ENCODE results near the gene EIF3F. TPM values are rescaled to one million over a fixed set of nuclear protein-coding genes. Genes with fewer than 3 reads are reported as not detected.

The EIF3F gene
- total RNA-seq, 2 experiments from 2014 or later = 303 to 309 TPM

DNA sequence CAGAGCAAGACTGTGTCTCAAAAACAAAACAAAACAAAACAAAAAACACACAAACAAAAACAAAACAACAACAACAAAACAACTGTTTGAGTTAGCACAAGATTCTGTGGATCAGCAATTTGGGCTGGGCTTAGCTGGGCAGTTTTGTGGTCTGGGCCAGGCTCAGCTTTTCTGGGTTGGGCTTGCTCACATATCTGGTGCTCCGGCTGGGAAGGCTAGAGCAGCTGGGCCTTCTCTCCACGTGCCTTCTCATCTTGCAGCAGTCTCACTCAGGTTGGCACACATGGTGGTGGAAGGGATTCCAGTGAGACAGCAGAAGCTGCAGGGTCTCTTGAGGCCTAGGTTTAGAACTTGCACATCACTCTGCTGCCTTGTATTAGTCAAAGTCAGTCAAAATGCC, 35.7 kb downstream of the EIF3F start:
- H3K27me3 Mint-ChIP-seq = peaks cover 17% of the 10 kb centered on the region
- TF ChIP-seq, protein P1, sequence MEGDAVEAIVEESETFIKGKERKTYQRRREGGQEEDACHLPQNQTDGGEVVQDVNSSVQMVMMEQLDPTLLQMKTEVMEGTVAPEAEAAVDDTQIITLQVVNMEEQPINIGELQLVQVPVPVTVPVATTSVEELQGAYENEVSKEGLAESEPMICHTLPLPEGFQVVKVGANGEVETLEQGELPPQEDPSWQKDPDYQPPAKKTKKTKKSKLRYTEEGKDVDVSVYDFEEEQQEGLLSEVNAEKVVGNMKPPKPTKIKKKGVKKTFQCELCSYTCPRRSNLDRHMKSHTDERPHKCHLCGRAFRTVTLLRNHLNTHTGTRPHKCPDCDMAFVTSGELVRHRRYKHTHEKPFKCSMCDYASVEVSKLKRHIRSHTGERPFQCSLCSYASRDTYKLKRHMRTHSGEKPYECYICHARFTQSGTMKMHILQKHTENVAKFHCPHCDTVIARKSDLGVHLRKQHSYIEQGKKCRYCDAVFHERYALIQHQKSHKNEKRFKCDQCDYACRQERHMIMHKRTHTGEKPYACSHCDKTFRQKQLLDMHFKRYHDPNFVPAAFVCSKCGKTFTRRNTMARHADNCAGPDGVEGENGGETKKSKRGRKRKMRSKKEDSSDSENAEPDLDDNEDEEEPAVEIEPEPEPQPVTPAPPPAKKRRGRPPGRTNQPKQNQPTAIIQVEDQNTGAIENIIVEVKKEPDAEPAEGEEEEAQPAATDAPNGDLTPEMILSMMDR (IDR thresholded peaks at IDR 0.05) = no peak
- DNase-seq (no peak), ATAC-seq (no peak)
- H3K4me1 Mint-ChIP-seq (ENCODE audit: low read depth) = peaks cover 11% of the 10 kb centered on the region
- no peaks in the 10 kb centered on the region for H3K9me3 Mint-ChIP-seq
- H3K36me3 Mint-ChIP-seq (ENCODE audit: low read depth) = no peaks in the 10 kb centered on the region
- no peak overlapping the region for H3K4me3 Mint-ChIP-seq
- no peak overlapping the region for H3K27ac Mint-ChIP-seq
- ChIA-PET POLR2A (no interaction called here), CTCF (interaction anchor here (2.4 to 4.2 kb wide), 4 partner anchors 11 to 76 kb away, joined by 5 to 28 read pairs (median 20); partner anchors contain the start of gene EIF3F)
- intact Hi-C loops (cut with micrococcal nuclease) = no loop called here

DNA sequence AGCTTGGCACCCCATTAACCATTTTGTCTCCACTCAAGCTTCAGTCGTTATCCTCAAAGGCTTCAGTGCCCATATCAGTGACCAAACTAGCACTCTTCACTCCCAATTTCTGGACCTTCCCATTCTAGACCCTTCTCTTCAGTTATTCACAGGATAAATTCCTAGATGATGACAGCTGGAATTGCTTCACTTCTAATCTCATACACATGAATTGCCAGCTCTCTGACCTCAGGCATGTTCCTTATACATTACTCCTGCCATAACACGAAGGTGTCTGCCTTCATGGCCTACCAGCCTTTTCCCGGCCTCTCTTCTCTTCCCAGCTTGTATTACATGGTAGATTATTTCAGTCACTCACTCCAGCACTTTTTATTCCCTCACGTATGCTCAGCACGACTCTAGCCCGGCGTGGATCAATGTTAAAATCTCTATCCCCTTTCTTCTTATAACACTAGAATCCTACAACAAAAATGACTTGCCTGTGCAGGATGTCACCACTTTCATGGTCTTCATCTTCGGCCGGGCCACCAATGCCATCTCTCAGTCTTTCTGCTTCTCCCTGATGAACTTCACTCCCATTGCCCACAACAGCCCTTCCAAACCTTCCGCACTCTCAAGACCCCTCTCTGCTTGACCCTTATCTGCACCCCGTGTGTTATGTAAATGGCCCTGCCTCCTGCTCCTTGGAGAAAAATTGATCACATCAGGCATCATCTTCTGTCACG, 36.9 kb downstream of the EIF3F start:
- ChIA-PET POLR2A (no interaction called here), CTCF (interaction anchor here (2.4 to 4.2 kb wide), 4 partner anchors 10 to 75 kb away, joined by 5 to 28 read pairs (median 20); partner anchors contain the start of gene EIF3F)
- Mint-ChIP-seq H3K27ac (no peak overlapping the region), H3K4me3 (no peak overlapping the region), H3K9me3 (no peaks in the 10 kb centered on the region), H3K27me3 (peaks cover 15% of the 10 kb centered on the region), H3K36me3 (ENCODE audit: low read depth) (no peaks in the 10 kb centered on the region), H3K4me1 (ENCODE audit: low read depth) (peaks cover 7% of the 10 kb centered on the region)
- ATAC-seq (no peak), DNase-seq (no peak)
- intact Hi-C loops (cut with micrococcal nuclease) = no loop called here
- TF ChIP-seq, protein P1 (IDR thresholded peaks at IDR 0.05) = no peak

DNA sequence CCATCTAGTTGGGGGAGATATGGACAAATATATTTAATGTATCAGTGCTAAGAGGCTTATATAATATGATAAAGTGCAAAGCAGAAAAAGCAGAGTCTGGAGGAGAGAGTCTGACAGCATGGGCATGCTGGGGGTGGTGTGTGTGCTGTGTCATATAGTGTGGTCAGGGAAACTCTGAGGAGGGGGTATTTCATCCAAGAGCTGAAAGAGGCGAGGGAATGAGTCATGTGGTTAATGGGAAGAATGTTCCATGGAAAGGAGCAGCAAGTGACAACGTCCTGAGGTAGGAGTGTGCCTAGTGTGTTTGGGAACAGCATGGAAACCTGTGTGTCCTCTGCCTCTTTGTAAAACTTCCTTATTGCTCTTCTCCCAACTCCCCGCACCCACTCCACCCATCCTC, 38.0 kb downstream of the EIF3F start:
- intact Hi-C loops (cut with micrococcal nuclease) = no loop called here
- Mint-ChIP-seq H3K27ac (no peak overlapping the region), H3K36me3 (ENCODE audit: low read depth) (no peaks in the 10 kb centered on the region), H3K9me3 (no peaks in the 10 kb centered on the region), H3K27me3 (peaks cover 12% of the 10 kb centered on the region), H3K4me3 (no peak overlapping the region), H3K4me1 (ENCODE audit: low read depth) (peaks cover 4% of the 10 kb centered on the region)
- DNase-seq (no peak), ATAC-seq (no peak)
- ChIA-PET POLR2A (no interaction called here), CTCF (interaction anchor here (0.6 to 1.2 kb wide), 2 partner anchors 8 to 75 kb away, joined by 3 to 6 read pairs; no protein-coding TSS in a partner anchor)
- TF ChIP-seq, protein P1 (IDR thresholded peaks at IDR 0.05) = no peak

DNA sequence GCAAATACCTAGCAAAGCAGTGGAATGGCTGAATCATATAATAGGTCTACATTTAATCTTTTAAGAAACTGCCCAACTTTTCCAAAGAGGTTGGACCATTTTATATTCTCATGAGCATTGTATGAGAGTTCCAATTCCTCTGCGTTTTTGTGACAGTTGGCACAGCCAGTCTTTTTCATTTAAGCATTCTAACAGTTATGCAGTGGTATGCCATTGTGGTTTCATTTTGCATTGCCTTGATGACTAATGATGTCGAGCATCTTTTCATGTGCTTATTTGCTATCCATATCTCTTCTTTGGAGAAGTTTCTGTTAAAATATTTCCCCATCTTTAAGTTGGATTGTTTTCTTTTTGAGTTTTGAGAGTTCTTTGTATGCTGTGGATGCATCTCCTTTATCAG, 38.7 kb downstream of the EIF3F start:
- CTCF ChIA-PET = interaction anchor here (0.6 to 1.2 kb wide), 2 partner anchors 8 to 74 kb away, joined by 3 to 6 read pairs; no protein-coding TSS in a partner anchor
- POLR2A ChIA-PET = no interaction called here
- TF ChIP-seq, protein P1 (IDR thresholded peaks at IDR 0.05) = no peak
- Mint-ChIP-seq H3K36me3 (ENCODE audit: low read depth) (no peaks in the 10 kb centered on the region), H3K9me3 (no peaks in the 10 kb centered on the region), H3K4me1 (ENCODE audit: low read depth) (no peaks in the 10 kb centered on the region), H3K4me3 (no peak overlapping the region), H3K27me3 (peaks cover 8% of the 10 kb centered on the region), H3K27ac (no peak overlapping the region)
- no peak for DNase-seq
- ATAC-seq = no peak
- intact Hi-C loops (cut with micrococcal nuclease) = no loop called here

DNA sequence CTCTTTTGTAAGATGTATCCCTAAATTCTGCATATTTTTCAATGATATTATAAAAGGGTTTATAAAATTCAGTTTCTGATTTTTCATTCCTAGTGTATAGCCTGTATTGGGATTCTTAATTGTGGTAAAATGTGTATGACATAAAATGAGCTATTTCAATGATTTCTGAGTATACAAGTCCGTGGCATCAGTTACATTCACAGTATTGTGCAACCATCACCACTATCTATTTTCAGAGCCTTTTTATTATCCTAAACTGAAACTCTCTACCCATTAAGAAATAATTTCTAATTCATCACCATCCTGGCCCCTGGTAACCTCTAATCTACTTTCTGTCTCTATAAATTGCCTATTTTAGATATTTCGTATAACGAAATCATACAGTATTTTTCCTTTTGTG, 39.8 kb downstream of the EIF3F start:
- intact Hi-C loops (cut with micrococcal nuclease) = no loop called here
- H3K36me3 Mint-ChIP-seq (ENCODE audit: low read depth) = no peaks in the 10 kb centered on the region
- H3K27ac Mint-ChIP-seq = no peak overlapping the region
- POLR2A ChIA-PET = no interaction called here
- no peak for ATAC-seq
- CTCF ChIA-PET = no interaction called here
- H3K9me3 Mint-ChIP-seq = no peaks in the 10 kb centered on the region
- H3K27me3 Mint-ChIP-seq = peaks cover 11% of the 10 kb centered on the region
- TF ChIP-seq, protein P1 (IDR thresholded peaks at IDR 0.05) = no peak
- no peak overlapping the region for H3K4me3 Mint-ChIP-seq
- no peak for DNase-seq
- no peaks in the 10 kb centered on the region for H3K4me1 Mint-ChIP-seq (ENCODE audit: low read depth)
